Stimulated activated CD4-positive, alpha-beta T cell treated with anti-CD3 and anti-CD28 coated beads, TNF-alpha, amount 100 ng/mL, for 24 hours (primary cell): ENCODE measurements around the gene NPIPB2.

Source experiments
- DNase-seq, 3 experiments: peaks; one replicate each; pipeline ENCODE4 v3.0.0-alpha.2; 2020; ENCODE audit warnings: low read depth in 3 of 3

NPIPB2 gene

GRCh38 chr16:11901091-11901490 lies 40.8 kb downstream of the NPIPB2 start:
- no peak for DNase-seq

- DNase-seq = no peak
These were observed 45.2 kb downstream of the NPIPB2 start for GRCh38 chr16:11896486-11897176.

GRCh38 chr16:11893571-11893970 lies 48.3 kb downstream of the NPIPB2 start:
- DNase-seq = no peak

- DNase-seq = no peak
These were observed 49.1 kb downstream of the NPIPB2 start for GRCh38 chr16:11892761-11893160.

- DNase-seq = no peak
These were observed 51.4 kb downstream of the NPIPB2 start for GRCh38 chr16:11890231-11890965.

GRCh38 chr16:11886881-11887280 lies 55.0 kb downstream of the NPIPB2 start:
- no peak for DNase-seq

- DNase-seq = no peak
These were observed 57.8 kb downstream of the NPIPB2 start for GRCh38 chr16:11884035-11884434.

- DNase-seq = no peak
These were observed 61.8 kb downstream of the NPIPB2 start for GRCh38 chr16:11880007-11880406.

- DNase-seq = no peak
These were observed 64.5 kb downstream of the NPIPB2 start for GRCh38 chr16:11877374-11877773.
